ENCODE results near the gene MYOCOS.

DNA sequence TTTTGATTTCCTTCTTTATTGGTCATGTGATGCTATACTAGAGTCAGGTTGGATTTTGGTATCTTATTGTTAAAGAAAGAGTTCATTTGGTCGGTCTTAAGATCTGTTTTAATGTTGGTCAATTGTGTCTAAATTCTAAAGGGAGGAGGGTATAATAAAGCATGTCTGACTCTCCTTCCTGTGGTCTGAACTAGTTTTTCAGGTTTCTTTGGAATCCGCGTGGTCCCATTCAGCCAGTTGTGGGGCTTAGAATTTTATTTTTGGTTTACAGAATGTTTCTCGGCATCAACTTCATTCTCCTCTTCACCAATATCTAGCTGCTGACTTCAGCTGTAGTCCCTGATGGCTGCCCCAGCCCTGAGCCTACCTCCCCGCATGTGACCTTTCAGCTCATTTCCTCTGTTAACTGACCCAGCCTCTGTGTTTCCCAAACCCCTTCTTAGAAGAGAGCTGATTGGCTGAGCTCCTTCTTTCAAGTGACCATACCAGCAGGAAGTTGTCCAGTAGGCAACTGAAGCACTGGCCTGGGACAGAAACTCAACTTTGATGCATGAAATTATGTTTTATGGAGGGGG lies 39.1 kb downstream of the MYOCOS start:
- TF ChIP-seq POLR2A (IDR thresholded peaks at IDR 0.05) (no peak), CTCF (IDR thresholded peaks at IDR 0.05) (no peak)

Data from sigmoid colon (tissue), 3 donors.